Panc1 (cell line): ENCODE data around the gene ATAD2B. TPM values are rescaled to one million over a fixed set of nuclear protein-coding genes. Genes with fewer than 3 reads are reported as not detected.
"Not testable (repeated sequence)": the region's sequence is repeated elsewhere in the genome, so short reads cannot be mapped to it uniquely, and the experiment has no call there.

Source experiments
- ATAC-seq: fragments of 200-7000 bp; cut with Tn5 transposase; 2 replicates; pipeline ENCODE4 v1.9.1; 2020; ENCODE audit warnings: mild to moderate bottlenecking, moderate library complexity
- BruUV-seq: library from RNA; stranded (reverse); fragments of 400-500 nt; replicated peaks from 2 replicates; lab custom pipeline; 2021; lab: Mats Ljungman, UMichigan
- CTCF ChIA-PET: fragments of 300-600 bp; sonication (Branson Sonifier 250); formaldehyde crosslinking; loops from one replicate; lab custom pipeline; 2022; ENCODE audit warnings: antibody characterized with exemption; lab: Charles Lee
- POLR2A ChIA-PET: fragments of 300-600 bp; sonication (Branson Sonifier 250); formaldehyde crosslinking; loops from one replicate; lab custom pipeline; 2022; ENCODE audit warnings: antibody characterized with exemption; lab: Charles Lee
- DNase-seq: peaks from one replicate; pipeline ENCODE4 v3.0.0-alpha.2; 2010; ENCODE audit warnings: low read depth, low spot score
- H3K27ac ChIP-seq: 2 replicates; pipeline ENCODE4 v1.5.1; 2011; ENCODE audit warnings: mild to moderate bottlenecking, low read length, inconsistent platforms
- H3K27me3 ChIP-seq: fragments of 200-500 bp; sonication (Bioruptor generic); 2 replicates; pipeline ENCODE4 v1.6.0; 2014; ENCODE audit warnings: low read length, inconsistent platforms; ENCODE audit not compliant: control insufficient read depth, insufficient read depth
- H3K36me3 ChIP-seq: fragments of 200-500 bp; sonication (Bioruptor generic); 2 replicates; pipeline ENCODE4 v1.5.1; 2014; ENCODE audit warnings: inconsistent platforms, mild to moderate bottlenecking, low read length, moderate library complexity; ENCODE audit not compliant: control insufficient read depth, insufficient read depth
- H3K4me1 ChIP-seq: 2 replicates; pipeline ENCODE4 v1.5.1; 2011; ENCODE audit warnings: inconsistent platforms, mild to moderate bottlenecking, low read length, moderate library complexity; ENCODE audit not compliant: control insufficient read depth, insufficient read depth
- H3K4me3 ChIP-seq, 2 experiments: 2 replicates each; pipeline ENCODE4 v1.5.1; 2011 to 2012; ENCODE audit warnings: low read depth in 2 of 2, low read length in 2 of 2, mild to moderate bottlenecking in 2 of 2, inconsistent platforms in 1 of 2, moderate library complexity in 1 of 2
- H3K9me3 ChIP-seq: fragments of 200-500 bp; sonication (Bioruptor generic); 2 replicates; pipeline ENCODE4 v1.5.1; 2014; ENCODE audit warnings: low read depth, mild to moderate bottlenecking, inconsistent platforms, low read length, moderate library complexity; ENCODE audit not compliant: control insufficient read depth, insufficient read depth
- POLR2AphosphoS5 ChIP-seq: IDR thresholded peaks from 2 replicates; pipeline ENCODE4 v1.6.1; 2012; ENCODE audit warnings: mild to moderate bottlenecking, low read depth, low read length, moderate library complexity
- SIN3A ChIP-seq: IDR thresholded peaks from 2 replicates; pipeline ENCODE4 v1.6.1; 2012; ENCODE audit warnings: low read depth, mild to moderate bottlenecking, low read length, moderate library complexity, borderline replicate concordance; ENCODE audit not compliant: insufficient read depth
- TCF7L2 ChIP-seq: IDR thresholded peaks from 2 replicates; pipeline ENCODE4 v1.6.1; 2011; ENCODE audit warnings: mild to moderate bottlenecking, low read depth, low read length, inconsistent platforms
- in situ Hi-C: cut with HindIII; loops from 2 replicates; pipeline ENCODE4 v1.10.0; 2016; ENCODE audit warnings: low sequenced_read_pairs, low pct_unique_long_range_greater_than_20kb
- intact Hi-C: fragments of 100-400 bp; cut with micrococcal nuclease; formaldehyde crosslinking; loops from one replicate; pipeline ENCODE4 v1.10.0; 2022; ENCODE audit not compliant: unreplicated experiment
- total RNA-seq: library from RNA; stranded (reverse); gene quantifications from one replicate; pipeline ENCODE4 v1.2.1, GENCODE V29; 2021; ENCODE audit not compliant: unreplicated experiment
- TF ChIP-seq, protein P1 (sequence below): fragments of 450-650 bp; IDR thresholded peaks from 2 replicates; pipeline ENCODE4 v1.5.1; 2017; ENCODE audit warnings: mild to moderate bottlenecking
- TF ChIP-seq, protein P2 (sequence below), 2 experiments: IDR thresholded peaks; 2 replicates each; pipeline ENCODE4 v1.6.1; 2011 to 2012; ENCODE audit warnings: low read depth in 2 of 2, control low read depth in 1 of 2, low read length in 1 of 2, mild to moderate bottlenecking in 1 of 2, moderate library complexity in 1 of 2; ENCODE audit not compliant: insufficient read depth in 1 of 2

ATAD2B gene
- total RNA-seq, 1 experiment from 2014 or later, result 17.9 TPM

DNA sequence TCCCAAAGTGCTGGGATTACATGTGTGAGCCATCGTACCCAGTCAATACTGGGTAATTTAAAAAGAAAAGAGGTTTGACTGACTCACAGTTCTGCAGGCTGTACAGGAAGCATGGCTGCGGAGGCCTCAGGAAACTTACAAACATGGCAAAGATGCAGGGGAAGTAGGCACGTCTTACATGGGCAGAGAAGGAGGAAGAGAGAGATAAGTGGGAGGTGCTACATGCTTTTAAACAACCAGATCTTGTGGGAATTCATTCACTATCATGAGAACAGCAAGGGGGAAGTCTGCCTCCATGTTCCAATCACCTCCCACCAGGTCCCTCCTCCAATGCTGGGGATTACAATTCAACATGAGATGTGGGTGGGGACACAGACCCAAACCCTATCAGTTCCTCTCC, 192.5 kb downstream of the ATAD2B start:
- TF ChIP-seq TCF7L2 (no peak), SIN3A (no peak), POLR2AphosphoS5 (no peak)
- TF ChIP-seq, protein P1, sequence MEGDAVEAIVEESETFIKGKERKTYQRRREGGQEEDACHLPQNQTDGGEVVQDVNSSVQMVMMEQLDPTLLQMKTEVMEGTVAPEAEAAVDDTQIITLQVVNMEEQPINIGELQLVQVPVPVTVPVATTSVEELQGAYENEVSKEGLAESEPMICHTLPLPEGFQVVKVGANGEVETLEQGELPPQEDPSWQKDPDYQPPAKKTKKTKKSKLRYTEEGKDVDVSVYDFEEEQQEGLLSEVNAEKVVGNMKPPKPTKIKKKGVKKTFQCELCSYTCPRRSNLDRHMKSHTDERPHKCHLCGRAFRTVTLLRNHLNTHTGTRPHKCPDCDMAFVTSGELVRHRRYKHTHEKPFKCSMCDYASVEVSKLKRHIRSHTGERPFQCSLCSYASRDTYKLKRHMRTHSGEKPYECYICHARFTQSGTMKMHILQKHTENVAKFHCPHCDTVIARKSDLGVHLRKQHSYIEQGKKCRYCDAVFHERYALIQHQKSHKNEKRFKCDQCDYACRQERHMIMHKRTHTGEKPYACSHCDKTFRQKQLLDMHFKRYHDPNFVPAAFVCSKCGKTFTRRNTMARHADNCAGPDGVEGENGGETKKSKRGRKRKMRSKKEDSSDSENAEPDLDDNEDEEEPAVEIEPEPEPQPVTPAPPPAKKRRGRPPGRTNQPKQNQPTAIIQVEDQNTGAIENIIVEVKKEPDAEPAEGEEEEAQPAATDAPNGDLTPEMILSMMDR, result no peak
- TF ChIP-seq, protein P2, sequence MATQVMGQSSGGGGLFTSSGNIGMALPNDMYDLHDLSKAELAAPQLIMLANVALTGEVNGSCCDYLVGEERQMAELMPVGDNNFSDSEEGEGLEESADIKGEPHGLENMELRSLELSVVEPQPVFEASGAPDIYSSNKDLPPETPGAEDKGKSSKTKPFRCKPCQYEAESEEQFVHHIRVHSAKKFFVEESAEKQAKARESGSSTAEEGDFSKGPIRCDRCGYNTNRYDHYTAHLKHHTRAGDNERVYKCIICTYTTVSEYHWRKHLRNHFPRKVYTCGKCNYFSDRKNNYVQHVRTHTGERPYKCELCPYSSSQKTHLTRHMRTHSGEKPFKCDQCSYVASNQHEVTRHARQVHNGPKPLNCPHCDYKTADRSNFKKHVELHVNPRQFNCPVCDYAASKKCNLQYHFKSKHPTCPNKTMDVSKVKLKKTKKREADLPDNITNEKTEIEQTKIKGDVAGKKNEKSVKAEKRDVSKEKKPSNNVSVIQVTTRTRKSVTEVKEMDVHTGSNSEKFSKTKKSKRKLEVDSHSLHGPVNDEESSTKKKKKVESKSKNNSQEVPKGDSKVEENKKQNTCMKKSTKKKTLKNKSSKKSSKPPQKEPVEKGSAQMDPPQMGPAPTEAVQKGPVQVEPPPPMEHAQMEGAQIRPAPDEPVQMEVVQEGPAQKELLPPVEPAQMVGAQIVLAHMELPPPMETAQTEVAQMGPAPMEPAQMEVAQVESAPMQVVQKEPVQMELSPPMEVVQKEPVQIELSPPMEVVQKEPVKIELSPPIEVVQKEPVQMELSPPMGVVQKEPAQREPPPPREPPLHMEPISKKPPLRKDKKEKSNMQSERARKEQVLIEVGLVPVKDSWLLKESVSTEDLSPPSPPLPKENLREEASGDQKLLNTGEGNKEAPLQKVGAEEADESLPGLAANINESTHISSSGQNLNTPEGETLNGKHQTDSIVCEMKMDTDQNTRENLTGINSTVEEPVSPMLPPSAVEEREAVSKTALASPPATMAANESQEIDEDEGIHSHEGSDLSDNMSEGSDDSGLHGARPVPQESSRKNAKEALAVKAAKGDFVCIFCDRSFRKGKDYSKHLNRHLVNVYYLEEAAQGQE (IDR thresholded peaks at IDR 0.05; ENCODE audit: insufficient read depth in 1 of 2, low read depth in 2 of 2, low read length in 1 of 2), result no peak
- H3K4me1 ChIP-seq, result no peaks in the 10 kb centered on the region
- H3K27me3 ChIP-seq, result no peaks in the 10 kb centered on the region
- no peaks in the 10 kb centered on the region for H3K36me3 ChIP-seq
- H3K27ac ChIP-seq, result no peak overlapping the region
- ChIA-PET CTCF (no interaction called here), POLR2A (no interaction called here)
- no TSS peak for BruUV-seq
- intact Hi-C loops, result no loop called here
- H3K9me3 ChIP-seq, result no peaks in the 10 kb centered on the region
- ATAC-seq (no peak), DNase-seq (no peak)
- in situ Hi-C loops, result no loop called here
- H3K4me3 ChIP-seq, result no peak overlapping the region

DNA sequence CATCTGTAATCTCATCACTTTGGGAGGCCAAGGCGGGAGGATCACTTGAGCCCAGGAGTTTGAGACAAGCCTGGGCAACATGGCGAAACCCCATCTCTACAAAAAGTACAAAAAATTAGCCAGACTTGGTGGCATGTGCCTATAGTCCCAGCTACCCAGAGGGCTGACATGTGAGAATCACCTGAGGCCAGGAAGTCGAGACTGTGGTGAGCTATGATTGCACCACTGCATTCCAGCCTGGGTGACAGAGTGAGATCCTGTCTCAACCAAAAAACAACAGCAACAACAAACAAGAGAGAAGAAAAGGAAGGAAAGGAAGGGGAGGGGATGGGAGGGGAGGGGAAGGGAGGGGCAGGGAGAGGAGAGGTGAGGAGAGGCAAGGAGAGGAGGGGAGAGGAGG, 203.9 kb downstream of the ATAD2B start:
- DNase-seq, CTCF ChIA-PET, BruUV-seq, H3K4me3 ChIP-seq, H3K36me3 ChIP-seq, ATAC-seq, H3K27ac ChIP-seq, H3K27me3 ChIP-seq, intact Hi-C loops, in situ Hi-C loops, H3K4me1 ChIP-seq, POLR2A ChIA-PET: not testable (repeated sequence)
- peaks cover 17% of the 10 kb centered on the region for H3K9me3 ChIP-seq

GRCh38 chr2:23722255-23722654, 204.7 kb downstream of the ATAD2B start:
- in situ Hi-C loops (no loop called here), intact Hi-C loops (no loop called here)
- no peak overlapping the region for H3K4me3 ChIP-seq
- CTCF ChIA-PET, result no interaction called here
- no peaks in the 10 kb centered on the region for H3K27me3 ChIP-seq
- H3K4me1 ChIP-seq, result no peaks in the 10 kb centered on the region
- POLR2A ChIA-PET, result interaction anchor here (0.6 kb wide), 1 partner anchor 40 kb away, joined by 3 read pairs; no protein-coding TSS in a partner anchor
- no peak overlapping the region for H3K27ac ChIP-seq
- H3K9me3 ChIP-seq, result peaks cover 17% of the 10 kb centered on the region
- TF ChIP-seq, protein P2 (IDR thresholded peaks at IDR 0.05; ENCODE audit: insufficient read depth in 1 of 2, low read depth in 2 of 2, low read length in 1 of 2), result no peak
- TF ChIP-seq SIN3A (no peak), POLR2AphosphoS5 (no peak), TCF7L2 (no peak)
- TF ChIP-seq, protein P1, result no peak
- DNase-seq (no peak), ATAC-seq (no peak)
- H3K36me3 ChIP-seq, result no peaks in the 10 kb centered on the region
- BruUV-seq, result no TSS peak
